Sigmoid colon (tissue), 4 donors: ENCODE data around the gene VPS51.

ENCODE experiments used
- CTCF ChIP-seq, 4 experiments: fragments of 450-650 bp in 3 of 4; fragments of 200-600 bp in 1 of 4; IDR thresholded peaks; one replicate each; pipeline ENCODE4 v1.5.1; 2016 to 2019; ENCODE audit warnings: antibody characterized with exemption in 4 of 4, mild to moderate bottlenecking in 3 of 4, moderate library complexity in 2 of 4
- POLR2AphosphoS5 ChIP-seq, 4 donors: sonication (generic); formaldehyde crosslinking; IDR thresholded peaks; one replicate each; pipeline ENCODE4 v1.6.1; 2017; ENCODE audit warnings: antibody characterized with exemption in 4 of 4

GRCh38 chr11:65114538-65115171 is 18.6 kb downstream of the VPS51 start:
- TF ChIP-seq CTCF (IDR thresholded peaks at IDR 0.05) (no peak), POLR2AphosphoS5 (IDR thresholded peaks at IDR 0.05) (peak in 1 of 4 donors; percentile 7)
